SU-DHL-6 (cell line): ENCODE results near the gene RUNX1.

ENCODE experiments used
- H2AFZ ChIP-seq: fragments of 200-600 bp; sonication (generic); 2 replicates; pipeline ENCODE4 v1.6.1; 2014; ENCODE audit warnings: low read depth, mild to moderate bottlenecking, moderate library complexity, mixed read lengths, antibody characterized with exemption, low read length; ENCODE audit not compliant: severe bottlenecking
- H3F3A ChIP-seq: fragments of 200-600 bp; shearing (Covaris generic); 2 replicates; pipeline ENCODE4 v1.6.0; 2016; ENCODE audit warnings: antibody characterized with exemption, mild to moderate bottlenecking; ENCODE audit not compliant: insufficient read depth
- H3K27ac ChIP-seq: fragments of 200-600 bp; sonication (generic); 2 replicates; pipeline ENCODE4 v1.5.1; 2016; ENCODE audit warnings: low read depth, mild to moderate bottlenecking, low read length, moderate library complexity, mixed read lengths
- H3K27me3 ChIP-seq: fragments of 200-600 bp; sonication (generic), shearing (Covaris generic); 2 replicates; pipeline ENCODE4 v1.6.0; 2014; ENCODE audit warnings: mild to moderate bottlenecking, low read length
- H3K36me3 ChIP-seq: fragments of 200-600 bp; sonication (generic); 2 replicates; pipeline ENCODE4 v1.6.1; 2014; ENCODE audit warnings: mild to moderate bottlenecking, low read length, mixed read lengths
- H3K4me2 ChIP-seq: fragments of 300-600, 200-600 bp; shearing (Covaris generic), sonication (generic); 2 replicates; pipeline ENCODE4 v1.6.0; 2014; ENCODE audit warnings: low read length, low read depth, mild to moderate bottlenecking; ENCODE audit not compliant: poor library complexity, severe bottlenecking
- H3K4me3 ChIP-seq: fragments of 200-600 bp; sonication (generic); 2 replicates; pipeline ENCODE4 v1.5.1; 2014; ENCODE audit warnings: antibody characterized with exemption, low read length, mild to moderate bottlenecking, mixed read lengths; ENCODE audit not compliant: insufficient read depth, poor library complexity, severe bottlenecking
- H3K79me2 ChIP-seq: fragments of 200-600 bp; sonication (generic); 2 replicates; pipeline ENCODE4 v1.6.1; 2014; ENCODE audit warnings: mild to moderate bottlenecking, low read length, moderate library complexity; ENCODE audit not compliant: insufficient read depth
- H3K9ac ChIP-seq: fragments of 200-600 bp; sonication (generic); 2 replicates; pipeline ENCODE4 v1.7.0; 2014; ENCODE audit warnings: mild to moderate bottlenecking, low read length
- H3K9me2 ChIP-seq: fragments of 200-600 bp; sonication (generic); replicated peaks from 2 replicates; pipeline ENCODE4 v1.6.1; 2014; ENCODE audit warnings: low read length; ENCODE audit not compliant: insufficient read depth
- H3K9me3 ChIP-seq: fragments of 200-600 bp; sonication (generic); 2 replicates; pipeline ENCODE4 v1.6.1; 2014; ENCODE audit warnings: low read length, mixed read lengths; ENCODE audit not compliant: insufficient read depth
- H4K20me1 ChIP-seq: fragments of 200-600 bp; sonication (generic); 2 replicates; pipeline ENCODE4 v1.6.1; 2014; ENCODE audit warnings: low read depth, mild to moderate bottlenecking, antibody characterized with exemption, low read length, moderate library complexity, mixed read lengths
- EZH2phosphoT487 ChIP-seq: fragments of 200-600 bp; sonication (generic), shearing (Covaris generic); conservative IDR thresholded peaks from 2 replicates; pipeline ENCODE4 v1.6.1; 2018; ENCODE audit warnings: mild to moderate bottlenecking, antibody characterized with exemption, low read length, moderate library complexity, mixed read lengths
- TF ChIP-seq, protein P1 (sequence below): fragments of 200-600 bp; sonication (generic); IDR thresholded peaks from one replicate; pipeline ENCODE4 v1.5.1; 2017; ENCODE audit warnings: antibody characterized with exemption, mild to moderate bottlenecking, low read length, moderate library complexity; ENCODE audit not compliant: insufficient read depth, poor library complexity, severe bottlenecking

Gene RUNX1

DNA sequence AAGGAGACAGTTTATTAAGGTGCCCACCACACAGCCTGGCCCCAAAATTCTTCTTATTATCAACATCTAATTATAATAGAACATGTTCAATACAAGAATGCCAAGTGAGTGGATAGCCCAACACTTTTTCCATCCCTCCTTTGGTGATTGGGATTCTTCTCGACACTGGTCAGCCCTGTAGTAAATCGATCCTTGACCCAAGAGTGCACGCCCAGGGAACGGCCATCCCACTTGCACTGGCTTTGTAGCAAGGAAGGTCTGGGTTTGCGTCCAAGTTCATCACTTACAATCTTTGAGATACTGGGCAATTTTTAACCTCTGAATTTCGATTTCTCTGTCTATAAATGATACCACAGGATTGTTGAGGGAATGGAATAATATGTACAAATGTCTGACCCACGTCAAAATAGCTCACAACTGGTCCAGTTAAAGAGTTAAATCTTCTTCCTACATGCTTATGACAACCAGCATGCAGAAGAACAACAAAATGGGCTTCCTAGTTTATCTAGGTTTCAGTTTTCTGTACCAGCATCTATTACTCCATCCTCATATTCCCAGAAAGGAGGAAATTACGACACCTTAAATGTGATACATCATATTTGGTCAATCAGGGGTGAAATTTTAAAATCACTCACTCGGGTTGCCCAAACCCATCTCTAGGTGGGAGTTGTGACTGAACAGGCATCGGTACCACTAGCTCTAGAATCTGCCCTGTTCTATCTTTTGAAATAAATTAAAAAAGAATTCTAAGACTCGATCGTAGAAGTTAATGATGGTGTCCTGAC is 218.5 kb downstream of the RUNX1 start:
- Histone ChIP-seq H3K9me2 (no peaks in the 10 kb centered on the region), H3K27me3 (no peaks in the 10 kb centered on the region), H3K79me2 (no peaks in the 10 kb centered on the region), H3K27ac (no peak overlapping the region), H3K9me3 (no peaks in the 10 kb centered on the region), H2AFZ (no peak overlapping the region), H3K4me2 (no peak overlapping the region), H3K9ac (no peak overlapping the region), H3F3A (no peaks in the 10 kb centered on the region), H4K20me1 (no peaks in the 10 kb centered on the region), H3K4me3 (no peak overlapping the region), H3K36me3 (peaks cover 46% of the 10 kb centered on the region)
- TF ChIP-seq, protein P1, sequence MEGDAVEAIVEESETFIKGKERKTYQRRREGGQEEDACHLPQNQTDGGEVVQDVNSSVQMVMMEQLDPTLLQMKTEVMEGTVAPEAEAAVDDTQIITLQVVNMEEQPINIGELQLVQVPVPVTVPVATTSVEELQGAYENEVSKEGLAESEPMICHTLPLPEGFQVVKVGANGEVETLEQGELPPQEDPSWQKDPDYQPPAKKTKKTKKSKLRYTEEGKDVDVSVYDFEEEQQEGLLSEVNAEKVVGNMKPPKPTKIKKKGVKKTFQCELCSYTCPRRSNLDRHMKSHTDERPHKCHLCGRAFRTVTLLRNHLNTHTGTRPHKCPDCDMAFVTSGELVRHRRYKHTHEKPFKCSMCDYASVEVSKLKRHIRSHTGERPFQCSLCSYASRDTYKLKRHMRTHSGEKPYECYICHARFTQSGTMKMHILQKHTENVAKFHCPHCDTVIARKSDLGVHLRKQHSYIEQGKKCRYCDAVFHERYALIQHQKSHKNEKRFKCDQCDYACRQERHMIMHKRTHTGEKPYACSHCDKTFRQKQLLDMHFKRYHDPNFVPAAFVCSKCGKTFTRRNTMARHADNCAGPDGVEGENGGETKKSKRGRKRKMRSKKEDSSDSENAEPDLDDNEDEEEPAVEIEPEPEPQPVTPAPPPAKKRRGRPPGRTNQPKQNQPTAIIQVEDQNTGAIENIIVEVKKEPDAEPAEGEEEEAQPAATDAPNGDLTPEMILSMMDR: no peak
- no peak for TF ChIP-seq EZH2phosphoT487

DNA sequence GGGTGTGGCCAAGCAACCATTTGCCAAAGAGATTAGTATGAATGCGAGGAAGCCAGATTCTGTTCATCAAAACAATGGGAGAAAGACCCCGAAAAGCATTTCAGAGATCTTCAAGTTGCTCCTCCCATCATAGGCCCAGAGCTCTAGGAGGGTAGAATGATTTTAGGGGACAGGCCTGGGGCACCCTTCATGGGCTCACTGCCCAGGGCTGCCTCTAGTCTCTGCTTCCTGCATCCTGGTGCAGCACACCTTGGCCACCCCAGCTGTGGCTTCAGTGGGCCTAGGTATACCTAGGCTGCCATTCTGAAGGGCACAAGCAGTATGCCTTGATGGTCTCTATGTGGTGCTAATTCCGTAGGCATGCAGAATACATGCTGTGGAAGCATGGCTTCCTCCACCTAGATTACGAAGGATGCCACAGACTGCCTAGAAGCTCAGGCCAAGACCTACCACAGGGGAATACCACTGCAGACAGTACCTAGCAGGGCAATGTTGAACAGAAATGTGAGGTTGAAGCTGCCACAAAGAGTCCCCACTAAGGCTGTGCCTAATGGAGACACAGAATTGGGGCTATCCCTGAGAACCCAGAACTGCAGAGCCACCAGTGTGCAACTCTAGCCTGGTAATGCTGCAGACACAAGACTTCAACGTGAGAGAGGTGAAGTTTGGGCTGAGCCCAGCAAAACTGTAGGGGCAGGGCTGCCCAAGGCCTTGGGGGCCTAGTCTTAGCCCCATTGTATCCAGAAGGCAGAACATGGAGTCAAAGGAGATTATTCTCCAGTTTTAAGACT is 221.5 kb downstream of the RUNX1 start:
- no peak for TF ChIP-seq EZH2phosphoT487
- TF ChIP-seq, protein P1: no peak
- Histone ChIP-seq H3K4me3 (no peak overlapping the region), H3K9me2 (no peaks in the 10 kb centered on the region), H3K27ac (no peak overlapping the region), H3K36me3 (peaks cover 42% of the 10 kb centered on the region), H4K20me1 (no peaks in the 10 kb centered on the region), H3K79me2 (no peaks in the 10 kb centered on the region), H3K4me2 (no peak overlapping the region), H3F3A (no peaks in the 10 kb centered on the region), H3K27me3 (no peaks in the 10 kb centered on the region), H3K9ac (no peak overlapping the region), H3K9me3 (no peaks in the 10 kb centered on the region), H2AFZ (no peak overlapping the region)

DNA sequence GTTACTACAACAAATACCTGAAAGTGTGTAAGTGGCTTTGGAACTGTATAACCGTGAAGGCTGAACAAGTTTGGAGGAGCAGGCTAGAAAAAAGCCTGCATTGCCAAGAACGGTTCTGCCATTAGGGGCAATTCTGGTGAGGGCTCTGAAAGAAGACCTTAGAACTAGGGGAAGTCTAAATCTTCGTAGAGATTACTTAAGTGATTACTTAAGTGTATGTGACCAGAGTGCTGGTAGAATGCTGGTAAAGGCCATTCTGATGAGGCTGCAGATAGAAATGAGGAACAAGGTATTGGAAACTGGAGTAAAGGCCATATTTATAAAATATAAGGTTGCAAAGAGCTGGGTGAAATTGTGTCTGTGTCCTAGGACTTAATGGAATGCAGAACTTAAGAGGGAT is 222.3 kb downstream of the RUNX1 start:
- Histone ChIP-seq H4K20me1 (no peaks in the 10 kb centered on the region), H3K79me2 (no peaks in the 10 kb centered on the region), H2AFZ (no peak overlapping the region), H3K9me3 (no peaks in the 10 kb centered on the region), H3K9ac (no peak overlapping the region), H3K27ac (no peak overlapping the region), H3K4me3 (no peak overlapping the region), H3K27me3 (no peaks in the 10 kb centered on the region), H3K4me2 (no peak overlapping the region), H3F3A (no peaks in the 10 kb centered on the region), H3K36me3 (peaks cover 36% of the 10 kb centered on the region), H3K9me2 (no peaks in the 10 kb centered on the region)
- no peak for TF ChIP-seq EZH2phosphoT487
- TF ChIP-seq, protein P1: no peak
